Endothelial cell (in vitro differentiated cells): Measurements from ENCODE around the gene CPTP. TPM values are rescaled to one million over a fixed set of nuclear protein-coding genes. Genes with fewer than 3 reads are reported as not detected.
A peak's percentile ranks its signal among the peaks of the same experiment; 100 is the strongest.

Experiments
- DNase-seq: peaks from one replicate; pipeline ENCODE4 v3.0.0; 2021; ENCODE audit warnings: low spot score
- H3K27ac Mint-ChIP-seq: one replicate; pipeline ENCODE4 v1.8.0; 2021; ENCODE audit warnings: mixed read lengths, inconsistent platforms; ENCODE audit not compliant: unreplicated experiment
- H3K27me3 Mint-ChIP-seq: one replicate; pipeline ENCODE4 v1.8.0; 2021; ENCODE audit warnings: mild to moderate bottlenecking, moderate library complexity, mixed read lengths, inconsistent platforms; ENCODE audit not compliant: unreplicated experiment
- H3K36me3 Mint-ChIP-seq: one replicate; pipeline ENCODE4 v1.8.0; 2021; ENCODE audit warnings: mild to moderate bottlenecking, low read depth, mixed read lengths, inconsistent platforms; ENCODE audit not compliant: unreplicated experiment
- H3K4me1 Mint-ChIP-seq: one replicate; pipeline ENCODE4 v1.8.0; 2021; ENCODE audit warnings: mild to moderate bottlenecking, mixed read lengths, inconsistent platforms; ENCODE audit not compliant: unreplicated experiment
- H3K4me3 Mint-ChIP-seq: one replicate; pipeline ENCODE4 v1.8.0; 2021; ENCODE audit warnings: mild to moderate bottlenecking, mixed read lengths, inconsistent platforms; ENCODE audit not compliant: unreplicated experiment
- H3K9me3 Mint-ChIP-seq: one replicate; pipeline ENCODE4 v1.8.0; 2021; ENCODE audit warnings: mixed read lengths, inconsistent platforms; ENCODE audit not compliant: unreplicated experiment
- total RNA-seq: library from RNA; stranded (reverse); fragmentation: NEBNext Ultra II Directional; extraction: Animal tissue kit (Norgen Biotek cat#: 25700); gene quantifications from one replicate; pipeline ENCODE4 v1.2.1, GENCODE V29; 2021; ENCODE audit not compliant: unreplicated experiment
- TF ChIP-seq, protein P1 (sequence below): fragments of 200-600 bp; sonication (generic); IDR thresholded peaks from one replicate; pipeline ENCODE4 v1.5.0; 2021; ENCODE audit warnings: antibody characterized with exemption; ENCODE audit not compliant: unreplicated experiment

CPTP gene
- total RNA-seq, 1 donor from 2014 or later: 26.0 TPM

DNA sequence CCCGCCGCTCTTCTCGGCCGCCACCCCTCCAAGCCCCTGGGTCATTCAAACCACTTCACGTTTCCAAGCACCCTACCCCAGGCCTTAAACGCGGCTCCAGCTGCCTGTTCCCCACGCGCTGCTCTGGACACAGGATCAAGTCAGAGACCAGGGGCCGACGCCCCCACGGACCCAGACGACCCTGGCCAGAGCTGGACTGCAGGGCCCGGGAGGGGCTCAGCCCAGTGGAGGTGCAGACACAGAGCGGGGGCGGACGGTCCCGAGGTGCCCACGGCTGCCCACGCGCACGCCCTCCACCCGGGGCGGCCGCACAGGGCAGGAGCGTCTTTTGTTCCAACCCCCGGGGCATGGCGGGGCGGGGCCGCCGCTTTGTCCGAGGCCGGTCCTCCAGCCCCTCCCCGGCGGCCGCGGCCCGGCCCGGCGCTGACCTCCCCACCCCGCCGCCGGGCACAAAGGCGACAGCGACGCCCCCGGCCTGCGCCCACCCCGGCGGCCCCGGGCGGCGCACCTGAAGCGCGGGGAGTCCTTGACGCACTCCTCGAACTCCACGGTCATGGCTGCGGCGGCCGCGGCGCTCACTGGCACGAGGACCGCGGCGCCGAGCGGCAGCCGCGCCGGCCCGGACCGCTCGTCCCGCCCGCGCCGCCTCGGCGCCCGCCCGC lies 17.2 kb upstream of the CPTP start:
- TF ChIP-seq, protein P1, sequence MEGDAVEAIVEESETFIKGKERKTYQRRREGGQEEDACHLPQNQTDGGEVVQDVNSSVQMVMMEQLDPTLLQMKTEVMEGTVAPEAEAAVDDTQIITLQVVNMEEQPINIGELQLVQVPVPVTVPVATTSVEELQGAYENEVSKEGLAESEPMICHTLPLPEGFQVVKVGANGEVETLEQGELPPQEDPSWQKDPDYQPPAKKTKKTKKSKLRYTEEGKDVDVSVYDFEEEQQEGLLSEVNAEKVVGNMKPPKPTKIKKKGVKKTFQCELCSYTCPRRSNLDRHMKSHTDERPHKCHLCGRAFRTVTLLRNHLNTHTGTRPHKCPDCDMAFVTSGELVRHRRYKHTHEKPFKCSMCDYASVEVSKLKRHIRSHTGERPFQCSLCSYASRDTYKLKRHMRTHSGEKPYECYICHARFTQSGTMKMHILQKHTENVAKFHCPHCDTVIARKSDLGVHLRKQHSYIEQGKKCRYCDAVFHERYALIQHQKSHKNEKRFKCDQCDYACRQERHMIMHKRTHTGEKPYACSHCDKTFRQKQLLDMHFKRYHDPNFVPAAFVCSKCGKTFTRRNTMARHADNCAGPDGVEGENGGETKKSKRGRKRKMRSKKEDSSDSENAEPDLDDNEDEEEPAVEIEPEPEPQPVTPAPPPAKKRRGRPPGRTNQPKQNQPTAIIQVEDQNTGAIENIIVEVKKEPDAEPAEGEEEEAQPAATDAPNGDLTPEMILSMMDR: no peak
- peaks cover 15% of the 10 kb centered on the region for H3K4me1 Mint-ChIP-seq
- H3K27ac Mint-ChIP-seq: no peak overlapping the region
- H3K36me3 Mint-ChIP-seq: no peaks in the 10 kb centered on the region
- peaks cover 9% of the 10 kb centered on the region for H3K27me3 Mint-ChIP-seq
- DNase-seq: no peak
- H3K4me3 Mint-ChIP-seq: peak overlapping the region; percentile 92
- H3K9me3 Mint-ChIP-seq: no peaks in the 10 kb centered on the region

- H3K9me3 Mint-ChIP-seq: no peaks in the 10 kb centered on the region
- no peak within 1 kb of the TSS for H3K27ac Mint-ChIP-seq
- H3K36me3 Mint-ChIP-seq: no peaks in the 10 kb centered on the region
- H3K4me3 Mint-ChIP-seq: peak within 1 kb of the TSS; percentile 92
- DNase-seq: peak; percentile 81
- H3K4me1 Mint-ChIP-seq: peaks cover 15% of the 10 kb centered on the region
- H3K27me3 Mint-ChIP-seq: peaks cover 9% of the 10 kb centered on the region
- TF ChIP-seq, protein P1: no peak
Observed at GRCh38 chr1:1307923-1308755, 16.5 kb upstream of the CPTP start, which contains the start of the genes ACAP3 and PUSL1. Gene ACAP3 (minus strand): TSS chr1:1307930. CDS start chr1:1307815, 115 bp downstream. Gene PUSL1 (plus strand): TSS chr1:1308597. CDS start chr1:1308644, 47 bp downstream.

DNA sequence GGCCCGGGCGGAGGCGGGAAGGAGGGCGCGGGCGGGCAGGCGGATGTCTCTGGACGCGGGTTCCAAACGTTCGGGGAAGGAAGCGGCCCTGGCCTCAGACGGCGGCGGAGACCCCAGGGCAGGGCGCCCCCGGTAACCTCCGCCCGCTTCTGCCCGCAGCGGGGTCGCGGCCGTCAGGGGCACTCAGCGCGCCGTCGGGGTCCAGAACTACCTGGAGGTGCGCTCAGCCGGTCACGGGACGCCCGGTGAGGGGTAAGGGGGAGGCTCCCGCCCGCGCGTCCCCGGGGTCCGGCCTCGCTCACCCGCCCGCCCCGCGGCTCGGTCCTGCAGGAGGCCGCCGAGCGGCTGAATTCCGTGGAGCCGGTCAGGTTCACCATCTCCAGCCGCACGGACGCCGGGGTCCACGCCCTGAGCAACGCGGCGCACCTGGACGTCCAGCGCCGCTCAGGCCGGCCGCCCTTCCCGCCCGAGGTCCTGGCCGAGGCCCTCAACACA lies 15.8 kb upstream of the CPTP start:
- H3K36me3 Mint-ChIP-seq: no peaks in the 10 kb centered on the region
- TF ChIP-seq, protein P1: no peak
- DNase-seq: no peak
- no peaks in the 10 kb centered on the region for H3K9me3 Mint-ChIP-seq
- peak overlapping the region; percentile 83 for H3K4me3 Mint-ChIP-seq
- peaks cover 12% of the 10 kb centered on the region for H3K27me3 Mint-ChIP-seq
- peaks cover 15% of the 10 kb centered on the region for H3K4me1 Mint-ChIP-seq
- no peak overlapping the region for H3K27ac Mint-ChIP-seq

DNA sequence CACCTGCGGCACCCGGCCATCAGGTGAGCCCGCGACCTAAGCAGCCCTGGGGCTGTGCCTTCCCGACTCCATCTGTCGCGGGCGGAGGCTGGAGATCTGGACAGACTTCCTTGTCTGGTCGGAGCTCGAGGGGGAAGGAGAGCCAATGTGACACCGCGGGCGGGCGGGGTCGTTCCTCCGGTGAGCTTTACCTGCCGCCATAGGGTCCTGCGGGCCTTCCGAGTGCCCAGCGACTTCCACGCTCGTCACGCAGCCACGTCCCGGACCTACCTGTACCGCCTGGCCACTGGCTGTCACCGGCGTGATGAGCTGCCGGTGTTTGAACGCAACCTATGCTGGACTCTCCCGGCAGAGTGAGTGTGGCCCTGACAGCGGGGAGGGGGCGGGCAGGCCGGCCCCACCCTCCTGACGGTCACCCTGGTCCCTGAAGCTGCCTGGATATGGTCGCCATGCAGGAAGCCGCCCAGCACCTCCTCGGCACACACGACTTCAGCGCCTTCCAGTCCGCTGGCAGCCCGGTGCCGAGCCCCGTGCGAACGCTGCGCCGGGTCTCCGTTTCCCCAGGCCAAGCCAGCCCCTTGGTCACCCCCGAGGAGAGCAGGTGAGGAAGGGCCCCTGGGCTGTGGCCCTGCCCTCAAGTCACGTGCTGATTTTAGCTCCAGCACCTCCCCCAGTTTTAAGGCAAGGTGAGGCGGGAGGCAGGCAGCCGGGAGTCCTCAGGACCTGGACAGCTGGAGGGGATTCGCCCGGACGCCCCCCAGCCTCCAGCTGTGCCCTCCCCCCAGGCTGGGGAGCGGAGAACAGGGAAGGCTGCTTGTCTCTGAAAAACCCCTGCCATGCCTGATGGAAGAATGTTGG lies 15.1 kb upstream of the CPTP start:
- Mint-ChIP-seq H3K36me3 (no peaks in the 10 kb centered on the region), H3K27ac (no peak overlapping the region), H3K27me3 (peaks cover 11% of the 10 kb centered on the region), H3K4me3 (peak overlapping the region; percentile 83), H3K9me3 (no peaks in the 10 kb centered on the region), H3K4me1 (peaks cover 15% of the 10 kb centered on the region)
- TF ChIP-seq, protein P1: no peak
- DNase-seq: no peak
